GM06990 (cell line): ENCODE data around the gene TAS2R13.

Source experiments
- DNase-seq: peaks from one replicate; pipeline ENCODE4 v3.0.0-alpha.2; 2011; ENCODE audit not compliant: insufficient read length; ENCODE audit errors: extremely low read depth
- H3K27me3 ChIP-seq: replicated peaks from 2 replicates; pipeline ENCODE4 v1.6.0; 2011; ENCODE audit warnings: low read length; ENCODE audit not compliant: control insufficient read depth, insufficient read depth
- H3K36me3 ChIP-seq: 2 replicates; pipeline ENCODE4 v1.5.1; 2011; ENCODE audit warnings: low read length; ENCODE audit not compliant: control insufficient read depth, insufficient read depth
- H3K4me3 ChIP-seq: replicated peaks from 2 replicates; pipeline ENCODE4 v1.5.1; 2011; ENCODE audit warnings: low read depth, mild to moderate bottlenecking, control low read depth, low read length
- CTCF ChIP-seq: IDR thresholded peaks from 2 replicates; pipeline ENCODE4 v1.5.1; 2011; ENCODE audit warnings: low read length, control low read depth, mild to moderate bottlenecking, inconsistent platforms; ENCODE audit not compliant: insufficient read depth, poor library complexity, severe bottlenecking

TAS2R13 gene

GRCh38 chr12:10919809-10920208 is 10.4 kb upstream of the TAS2R13 start:
- Histone ChIP-seq H3K27me3 (no peaks in the 10 kb centered on the region), H3K36me3 (no peaks in the 10 kb centered on the region), H3K4me3 (no peak overlapping the region)
- TF ChIP-seq CTCF: no peak
- no peak for DNase-seq

GRCh38 chr12:10910380-10910779 is 1.0 kb upstream of the TAS2R13 start:
- H3K36me3 ChIP-seq: no peaks in the 10 kb centered on the region
- H3K27me3 ChIP-seq: no peaks in the 10 kb centered on the region
- no peak overlapping the region for H3K4me3 ChIP-seq
- DNase-seq: no peak
- TF ChIP-seq CTCF: no peak

- no peak for TF ChIP-seq CTCF
- DNase-seq: no peak
- Histone ChIP-seq H3K4me3 (no peak overlapping the region), H3K27me3 (no peaks in the 10 kb centered on the region), H3K36me3 (no peaks in the 10 kb centered on the region)
Observed at GRCh38 chr12:10904686-10905085, 4.7 kb downstream of the TAS2R13 start.

GRCh38 chr12:10901427-10901826 is 7.9 kb downstream of the TAS2R13 start:
- no peak for TF ChIP-seq CTCF
- H3K36me3 ChIP-seq: no peaks in the 10 kb centered on the region
- H3K4me3 ChIP-seq: no peak overlapping the region
- no peaks in the 10 kb centered on the region for H3K27me3 ChIP-seq
- DNase-seq: no peak

GRCh38 chr12:10900972-10901371 is 8.4 kb downstream of the TAS2R13 start:
- no peak for DNase-seq
- H3K27me3 ChIP-seq: no peaks in the 10 kb centered on the region
- TF ChIP-seq CTCF: no peak
- no peaks in the 10 kb centered on the region for H3K36me3 ChIP-seq
- H3K4me3 ChIP-seq: no peak overlapping the region

- no peak for DNase-seq
- H3K36me3 ChIP-seq: no peaks in the 10 kb centered on the region
- no peak overlapping the region for H3K4me3 ChIP-seq
- no peaks in the 10 kb centered on the region for H3K27me3 ChIP-seq
- TF ChIP-seq CTCF: no peak
Observed at GRCh38 chr12:10900530-10900929, 8.8 kb downstream of the TAS2R13 start.
